Common myeloid progenitor, CD34-positive (primary cell): ENCODE data around the gene CLMN.
"Not testable (repeated sequence)": the region's sequence is repeated elsewhere in the genome, so short reads cannot be mapped to it uniquely, and the experiment has no call there.

Experiments
- CTCF ChIA-PET: fragments of 350-600 bp; sonication (Branson Sonifier 250); formaldehyde crosslinking; loops from one replicate; lab custom pipeline; 2021; ENCODE audit warnings: antibody characterized with exemption; lab: Charles Lee
- POLR2A ChIA-PET: fragments of 350-600 bp; sonication (Branson Sonifier 250); formaldehyde crosslinking; loops from one replicate; lab custom pipeline; 2021; ENCODE audit warnings: antibody characterized with exemption; lab: Charles Lee
- DNase-seq, 3 donors: peaks; one replicate each; pipeline versions ENCODE4 v3.0.0 to v3.0.0-alpha.2; 2013
- H3K27ac ChIP-seq, 2 experiments: 1 replicate in 1 of 2; 2 replicates in 1 of 2; pipeline ENCODE4 v1.7.0; 2013; ENCODE audit warnings: inconsistent platforms in 2 of 2, low read length in 2 of 2, mild to moderate bottlenecking in 2 of 2, low read depth in 1 of 2, moderate library complexity in 1 of 2; ENCODE audit not compliant: severe bottlenecking in 2 of 2, insufficient read depth in 1 of 2, poor library complexity in 1 of 2
- H3K27me3 ChIP-seq, 5 experiments: replicated peaks in 2 of 5; 1 replicate in 3 of 5; 2 replicates in 2 of 5; pipeline versions ENCODE4 v1.6.1 to v1.7.0; 2013; ENCODE audit warnings: low read length in 4 of 5, mild to moderate bottlenecking in 2 of 5, moderate library complexity in 2 of 5, inconsistent platforms in 1 of 5; ENCODE audit not compliant: insufficient read depth in 5 of 5, control insufficient read depth in 4 of 5
- H3K36me3 ChIP-seq, 4 experiments: 1 replicate in 2 of 4; 2 replicates in 2 of 4; pipeline versions ENCODE4 v1.6.1 to v1.7.0; 2013; ENCODE audit warnings: low read length in 3 of 4, control low read depth in 1 of 4, mild to moderate bottlenecking in 1 of 4; ENCODE audit not compliant: control insufficient read depth in 4 of 4, insufficient read depth in 4 of 4
- H3K4me1 ChIP-seq, 4 experiments: 1 replicate in 3 of 4; 2 replicates in 1 of 4; pipeline versions ENCODE4 v1.6.1 to v1.7.1; 2013; ENCODE audit warnings: low read length in 3 of 4, mild to moderate bottlenecking in 3 of 4, control low read depth in 1 of 4, inconsistent platforms in 1 of 4, moderate library complexity in 1 of 4; ENCODE audit not compliant: control insufficient read depth in 4 of 4, insufficient read depth in 4 of 4; ENCODE audit errors: control extremely low read depth in 1 of 4
- H3K4me3 ChIP-seq, 7 experiments: 1 replicate in 4 of 7; 2 replicates in 3 of 7; pipeline versions ENCODE4 v1.5.1 to v1.7.0; 2013; ENCODE audit warnings: mild to moderate bottlenecking in 7 of 7, low read length in 6 of 7, moderate library complexity in 6 of 7, inconsistent platforms in 2 of 7, low read depth in 2 of 7, control low read depth in 1 of 7; ENCODE audit not compliant: insufficient read depth in 4 of 7, control insufficient read depth in 1 of 7; ENCODE audit errors: extremely low read depth in 1 of 7
- H3K9me3 ChIP-seq, 5 experiments: 1 replicate in 4 of 5; 2 replicates in 1 of 5; pipeline versions ENCODE4 v1.6.1 to v1.7.1; 2013; ENCODE audit warnings: low read length in 4 of 5, mild to moderate bottlenecking in 2 of 5, inconsistent platforms in 1 of 5, low read depth in 1 of 5, moderate library complexity in 1 of 5; ENCODE audit not compliant: control insufficient read depth in 4 of 5, insufficient read depth in 2 of 5; ENCODE audit errors: control extremely low read depth in 1 of 5
- WGBS: methylation state at CpG from one replicate; pipeline ENCODE4 v1.1.5; 2013; ENCODE audit not compliant: insufficient coverage; 5-methylcytosine and 5-hydroxymethylcytosine counted together

CLMN gene

GRCh38 chr14:95201745-95202144 lies 118.0 kb downstream of the CLMN start:
- POLR2A ChIA-PET, H3K4me1 ChIP-seq, CTCF ChIA-PET, H3K27ac ChIP-seq, H3K4me3 ChIP-seq, H3K27me3 ChIP-seq, DNase-seq, H3K36me3 ChIP-seq: not testable (repeated sequence)
- H3K9me3 ChIP-seq, result peaks cover 0 to 15% (median 2%) of the 10 kb centered on the region in 5 experiments
- WGBS, result 86% methylated on average over 1 of the region's 2 CpGs

- DNase-seq, result peak in 2 of 3 donors; percentile 21 to 34
- ChIA-PET CTCF (no interaction called here), POLR2A (no interaction called here)
- peaks cover 0 to 5% (median 0%) of the 10 kb centered on the region in 4 experiments for H3K36me3 ChIP-seq
- H3K9me3 ChIP-seq, result peaks cover 0 to 15% (median 2%) of the 10 kb centered on the region in 5 experiments
- no peak overlapping the region for H3K27ac ChIP-seq
- WGBS, result 87% methylated on average over 6 of the region's 7 CpGs
- no peaks in the 10 kb centered on the region for H3K27me3 ChIP-seq
- H3K4me3 ChIP-seq, result no peak overlapping the region
- H3K4me1 ChIP-seq, result peaks cover 0 to 4% (median 1%) of the 10 kb centered on the region in 4 experiments
These were observed 119.3 kb downstream of the CLMN start for GRCh38 chr14:95200404-95200803.

GRCh38 chr14:95199298-95199983 lies 120.3 kb downstream of the CLMN start:
- no peak overlapping the region for H3K4me3 ChIP-seq
- H3K27me3 ChIP-seq, result no peaks in the 10 kb centered on the region
- H3K9me3 ChIP-seq, result peaks cover 0 to 6% (median 0%) of the 10 kb centered on the region in 5 experiments
- WGBS, result 74% methylated on average over 5 of the region's 8 CpGs
- H3K27ac ChIP-seq, result no peak overlapping the region
- no peak for DNase-seq
- peaks cover 0 to 5% (median 0%) of the 10 kb centered on the region in 4 experiments for H3K36me3 ChIP-seq
- H3K4me1 ChIP-seq, result peaks cover 0 to 4% (median 1%) of the 10 kb centered on the region in 4 experiments
- POLR2A ChIA-PET, result no interaction called here
- CTCF ChIA-PET, result interaction anchor here (1.5 kb wide), 1 partner anchor 49 kb away, joined by 3 read pairs; no protein-coding TSS in a partner anchor

- H3K27ac ChIP-seq, result no peak overlapping the region
- CTCF ChIA-PET, result interaction anchor here (1.5 kb wide), 1 partner anchor 48 kb away, joined by 3 read pairs; no protein-coding TSS in a partner anchor
- no peaks in the 10 kb centered on the region for H3K9me3 ChIP-seq
- H3K4me1 ChIP-seq, result peaks cover 0 to 4% (median 1%) of the 10 kb centered on the region in 4 experiments
- DNase-seq, result no peak
- WGBS, result 98% methylated on average over 9 of the region's 9 CpGs
- no peaks in the 10 kb centered on the region for H3K36me3 ChIP-seq
- no peak overlapping the region for H3K4me3 ChIP-seq
- H3K27me3 ChIP-seq, result no peaks in the 10 kb centered on the region
- POLR2A ChIA-PET, result no interaction called here
These were observed 121.4 kb downstream of the CLMN start for GRCh38 chr14:95198320-95198719.

GRCh38 chr14:95197551-95197950 lies 122.2 kb downstream of the CLMN start:
- 98% methylated on average over 8 of the region's 8 CpGs for WGBS
- CTCF ChIA-PET, result no interaction called here

GRCh38 chr14:95196826-95197545 lies 122.7 kb downstream of the CLMN start:
- ChIA-PET POLR2A (no interaction called here), CTCF (interaction anchor here (1.0 to 1.4 kb wide), 5 partner anchors 13 to 80 kb away, joined by 3 read pairs; no protein-coding TSS in a partner anchor)
- H3K4me3 ChIP-seq, result no peak overlapping the region
- H3K4me1 ChIP-seq, result peaks cover 0 to 4% (median 1%) of the 10 kb centered on the region in 4 experiments
- H3K9me3 ChIP-seq, result no peaks in the 10 kb centered on the region
- no peak overlapping the region for H3K27ac ChIP-seq
- no peak for DNase-seq
- no CpG with 5 or more reads among the region's 2 CpGs for WGBS
- no peaks in the 10 kb centered on the region for H3K27me3 ChIP-seq
- no peaks in the 10 kb centered on the region for H3K36me3 ChIP-seq

More at GRCh38 chr14:95197551-95197950, 122.2 kb downstream of the CLMN start:
- Histone ChIP-seq H3K27me3 (no peaks in the 10 kb centered on the region), H3K4me1 (peaks cover 0 to 4% (median 1%) of the 10 kb centered on the region in 4 experiments), H3K36me3 (no peaks in the 10 kb centered on the region), H3K4me3 (no peak overlapping the region), H3K9me3 (no peaks in the 10 kb centered on the region), H3K27ac (no peak overlapping the region)
- POLR2A ChIA-PET, result no interaction called here
- no peak for DNase-seq

- Histone ChIP-seq H3K27me3 (no peaks in the 10 kb centered on the region), H3K9me3 (no peaks in the 10 kb centered on the region), H3K36me3 (no peaks in the 10 kb centered on the region), H3K4me1 (peaks cover 0 to 10% (median 8%) of the 10 kb centered on the region in 4 experiments), H3K27ac (no peak overlapping the region), H3K4me3 (no peak overlapping the region)
- WGBS, result 0% methylated on average over 2 of the region's 5 CpGs
- DNase-seq, result peak; percentile 60 to 71 (median 69)
- ChIA-PET POLR2A (no interaction called here), CTCF (interaction anchor here (0.6 to 2.7 kb wide), 15 partner anchors 11 to 103 kb away, joined by 3 to 26 read pairs (median 3); no protein-coding TSS in a partner anchor)
These were observed 123.4 kb downstream of the CLMN start for GRCh38 chr14:95196268-95196667.
